SK-N-MC (cell line): ENCODE measurements around the gene TSHZ2.
"Not testable (repeated sequence)": the region's sequence is repeated elsewhere in the genome, so short reads cannot be mapped to it uniquely, and the experiment has no call there.

Experiments used
- DNase-seq: peaks from one replicate; pipeline ENCODE4 v3.0.0-alpha.2; 2011; ENCODE audit warnings: low read depth, low spot score
- H3K27ac ChIP-seq: fragments of 200-600 bp; sonication (generic); 2 replicates; pipeline ENCODE4 v1.5.1; 2016; ENCODE audit warnings: mixed run types
- H3K36me3 ChIP-seq: fragments of 200-600 bp; sonication (generic); 2 replicates; pipeline ENCODE4 v1.6.1; 2017; ENCODE audit warnings: antibody characterized with exemption, low read length, mixed read lengths; ENCODE audit not compliant: insufficient read depth
- H3K4me3 ChIP-seq: fragments of 200-600 bp; sonication (generic); 2 replicates; pipeline ENCODE4 v1.5.1; 2016
- H3K9ac ChIP-seq: fragments of 200-600 bp; sonication (generic); 2 replicates; pipeline ENCODE4 v1.8.0; 2017; ENCODE audit warnings: mixed run types, mixed read lengths; ENCODE audit not compliant: insufficient read length
- H3K9me3 ChIP-seq: fragments of 200-600 bp; sonication (generic); 2 replicates; pipeline ENCODE4 v1.6.1; 2017; ENCODE audit warnings: low read depth, mild to moderate bottlenecking, antibody characterized with exemption, low read length, moderate library complexity, mixed read lengths
- EZH2 ChIP-seq: fragments of 200-600 bp; sonication (generic); IDR thresholded peaks from one replicate; pipeline ENCODE4 v1.6.1; 2017; ENCODE audit warnings: antibody characterized with exemption
- FOXP2 ChIP-seq: optimal IDR thresholded peaks from 2 replicates; pipeline ENCODE3; 2011; ENCODE audit warnings: mild to moderate bottlenecking, moderate library complexity; ENCODE audit not compliant: insufficient read depth; ENCODE audit errors: extremely low read length, control extremely low read depth
- POLR2AphosphoS5 ChIP-seq: IDR thresholded peaks from 2 replicates; pipeline ENCODE4 v1.6.1; 2012; ENCODE audit warnings: mild to moderate bottlenecking, low read depth, low read length, borderline replicate concordance

Gene TSHZ2

DNA sequence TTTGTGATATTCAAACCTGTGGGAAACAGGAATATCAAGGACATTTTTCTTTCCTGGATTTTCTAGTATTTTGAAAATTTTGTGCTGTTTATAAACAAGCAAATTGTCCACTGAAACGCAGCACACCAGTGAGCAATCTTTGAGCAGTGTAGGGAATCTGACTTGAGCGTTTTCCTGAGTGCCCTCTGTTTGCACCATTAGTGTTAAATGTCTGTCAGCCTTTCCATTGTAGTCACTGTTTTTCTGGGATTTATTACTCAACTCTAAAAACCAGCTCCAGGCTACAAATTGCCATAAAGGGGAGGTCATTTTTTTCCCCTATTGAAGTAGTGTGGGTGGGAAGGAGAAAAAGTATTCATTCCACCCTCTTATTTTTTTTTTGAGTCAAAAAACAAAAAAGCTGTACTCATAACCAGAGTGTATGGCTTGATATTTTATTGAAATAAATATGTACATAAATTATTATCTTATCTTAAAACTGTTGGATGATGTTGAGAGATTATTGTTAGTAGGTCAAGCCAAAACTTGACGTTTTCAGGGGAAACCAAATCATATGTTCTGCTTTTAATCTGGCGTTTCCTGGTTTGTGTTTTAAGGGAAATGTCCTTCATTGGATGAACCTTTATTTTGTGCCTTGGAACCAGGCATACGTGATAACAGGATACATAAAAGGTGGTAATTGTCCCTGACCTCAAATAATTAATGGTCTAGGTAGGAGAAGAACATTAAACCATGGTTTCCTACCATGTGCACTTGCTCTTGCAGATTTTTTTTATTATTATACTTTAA is 51.8 kb downstream of the TSHZ2 start:
- no peak overlapping the region for H3K27ac ChIP-seq
- no peak overlapping the region for H3K4me3 ChIP-seq
- TF ChIP-seq POLR2AphosphoS5 (no peak), EZH2 (no peak), FOXP2 (no peak)
- H3K9ac ChIP-seq: no peak overlapping the region
- DNase-seq: no peak
- no peaks in the 10 kb centered on the region for H3K36me3 ChIP-seq
- H3K9me3 ChIP-seq: no peaks in the 10 kb centered on the region

DNA sequence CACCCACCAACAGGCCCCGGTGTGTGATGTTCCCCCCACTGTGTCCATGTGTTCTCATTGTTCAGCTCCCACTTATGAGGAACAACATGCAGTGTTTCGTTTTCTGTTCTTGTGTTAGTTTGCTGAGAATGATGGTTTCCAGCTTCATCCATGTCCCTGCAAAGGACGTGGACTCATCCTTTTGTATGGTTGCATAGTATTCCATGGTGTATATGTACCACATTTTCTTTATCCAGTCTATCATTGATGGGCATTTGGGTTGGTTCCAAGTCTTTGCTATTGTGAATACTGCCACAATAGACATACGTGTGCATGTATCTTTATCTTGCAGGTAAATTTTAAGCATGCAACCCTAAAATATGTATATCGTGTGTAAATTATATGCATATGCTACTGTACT is 52.5 kb downstream of the TSHZ2 start:
- DNase-seq, H3K27ac ChIP-seq, H3K36me3 ChIP-seq, H3K9ac ChIP-seq, H3K9me3 ChIP-seq, H3K4me3 ChIP-seq: not testable (repeated sequence)

DNA sequence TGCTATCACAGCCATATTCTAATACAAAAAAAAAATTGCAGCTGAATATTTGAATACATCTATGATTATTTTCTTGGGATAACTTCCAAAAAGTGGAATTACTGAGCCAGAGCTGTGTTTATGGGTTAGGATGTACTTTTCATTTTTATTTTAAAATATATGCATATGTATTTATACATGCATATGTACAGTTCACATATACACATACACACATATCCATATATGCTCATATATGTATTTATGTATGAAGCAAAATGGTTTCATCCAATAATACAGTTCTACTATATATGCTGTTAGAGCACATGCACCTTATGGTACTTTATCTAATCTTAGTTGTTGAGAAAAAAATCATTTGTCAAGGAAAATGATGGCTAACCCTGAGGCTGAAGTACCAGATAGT is 54.9 kb downstream of the TSHZ2 start:
- no peaks in the 10 kb centered on the region for H3K36me3 ChIP-seq
- DNase-seq: no peak
- H3K9ac ChIP-seq: no peak overlapping the region
- no peak overlapping the region for H3K4me3 ChIP-seq
- no peak overlapping the region for H3K27ac ChIP-seq
- no peaks in the 10 kb centered on the region for H3K9me3 ChIP-seq
- TF ChIP-seq EZH2: no peak
- no peak for TF ChIP-seq FOXP2
- no peak for TF ChIP-seq POLR2AphosphoS5

- TF ChIP-seq EZH2 (no peak), FOXP2 (no peak), POLR2AphosphoS5 (no peak)
- DNase-seq: no peak
- no peaks in the 10 kb centered on the region for H3K36me3 ChIP-seq
- no peaks in the 10 kb centered on the region for H3K9me3 ChIP-seq
- H3K27ac ChIP-seq: no peak overlapping the region
- H3K4me3 ChIP-seq: no peak overlapping the region
- no peak overlapping the region for H3K9ac ChIP-seq
Observed at GRCh38 chr20:53028337-53029007, 56.3 kb downstream of the TSHZ2 start.

- Histone ChIP-seq H3K36me3 (no peaks in the 10 kb centered on the region), H3K4me3 (no peak overlapping the region), H3K9ac (no peak overlapping the region), H3K9me3 (no peaks in the 10 kb centered on the region), H3K27ac (no peak overlapping the region)
- TF ChIP-seq POLR2AphosphoS5: no peak
- no peak for DNase-seq
Observed at GRCh38 chr20:53030061-53030460, 57.9 kb downstream of the TSHZ2 start.

DNA sequence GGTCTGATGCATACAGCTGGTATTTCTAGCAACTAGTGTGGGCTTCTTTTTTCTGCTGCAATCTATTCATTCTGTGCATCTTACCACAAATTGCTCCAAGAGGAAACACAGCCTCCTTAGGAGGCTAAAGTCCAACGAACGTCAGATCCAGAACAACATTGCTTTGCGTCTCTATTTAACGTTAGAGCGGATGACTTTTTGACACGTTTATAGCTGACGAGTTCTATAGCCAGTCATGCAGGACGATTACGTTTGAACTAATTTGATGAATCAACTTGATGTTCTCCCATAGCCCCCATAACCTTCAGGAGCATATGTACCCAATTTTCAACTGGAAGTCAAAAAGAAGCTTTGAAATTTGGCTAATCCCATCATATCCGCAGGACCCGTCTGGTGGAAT is 59.9 kb downstream of the TSHZ2 start:
- H3K27ac ChIP-seq: no peak overlapping the region
- no peak overlapping the region for H3K9ac ChIP-seq
- TF ChIP-seq EZH2: no peak
- no peak for TF ChIP-seq FOXP2
- TF ChIP-seq POLR2AphosphoS5: no peak
- H3K9me3 ChIP-seq: no peaks in the 10 kb centered on the region
- no peak for DNase-seq
- H3K36me3 ChIP-seq: no peaks in the 10 kb centered on the region
- H3K4me3 ChIP-seq: no peak overlapping the region

DNA sequence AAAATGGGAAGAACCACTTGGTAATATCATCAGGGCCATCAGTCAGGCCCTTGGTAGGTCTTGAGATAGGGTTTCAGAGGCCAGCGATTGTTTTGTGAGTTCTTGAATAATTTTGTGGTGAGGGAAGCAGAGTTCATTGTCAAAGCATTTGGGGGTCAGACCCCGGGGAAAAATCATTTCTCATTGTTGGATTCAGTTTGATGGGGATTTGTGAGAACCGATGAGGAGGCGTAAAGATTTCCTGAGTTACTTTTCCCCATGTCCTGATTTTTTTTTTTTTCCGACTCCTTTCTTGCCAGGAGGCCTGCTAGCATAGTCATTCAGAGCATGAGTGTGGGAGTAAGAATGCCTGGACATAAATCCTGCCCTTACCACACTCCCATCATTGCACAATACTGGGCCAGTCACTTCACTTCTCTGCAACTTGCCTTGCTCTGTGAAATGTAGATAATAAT is 60.3 kb downstream of the TSHZ2 start:
- Histone ChIP-seq H3K36me3 (no peaks in the 10 kb centered on the region), H3K9me3 (no peaks in the 10 kb centered on the region), H3K9ac (no peak overlapping the region), H3K4me3 (no peak overlapping the region), H3K27ac (no peak overlapping the region)
- DNase-seq: no peak
- no peak for TF ChIP-seq POLR2AphosphoS5
- TF ChIP-seq EZH2: no peak
- no peak for TF ChIP-seq FOXP2

GRCh38 chr20:53033176-53033575 is 61.0 kb downstream of the TSHZ2 start:
- no peak overlapping the region for H3K27ac ChIP-seq
- no peak overlapping the region for H3K4me3 ChIP-seq
- no peaks in the 10 kb centered on the region for H3K9me3 ChIP-seq
- no peak overlapping the region for H3K9ac ChIP-seq
- no peak for DNase-seq
- TF ChIP-seq EZH2 (no peak), FOXP2 (no peak), POLR2AphosphoS5 (no peak)
- no peaks in the 10 kb centered on the region for H3K36me3 ChIP-seq

DNA sequence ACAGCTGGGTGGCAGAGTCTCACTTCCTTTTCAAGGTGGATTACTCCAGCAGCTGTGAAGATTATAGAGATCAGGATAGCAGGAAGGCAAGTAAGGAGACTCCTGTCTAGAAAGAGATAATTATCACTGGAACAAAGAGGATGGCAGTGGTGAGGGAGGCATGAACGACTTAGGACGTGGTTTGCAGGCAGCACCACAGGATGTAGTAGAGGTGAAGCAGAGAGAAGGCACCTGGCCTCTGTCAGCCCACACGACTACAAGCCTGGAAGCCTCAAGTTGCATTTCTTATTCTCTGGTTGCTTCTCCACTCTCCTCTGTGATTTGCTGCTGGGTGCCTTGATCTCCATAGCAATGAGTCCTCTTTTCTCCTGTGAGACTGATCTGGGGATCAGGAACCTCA is 62.7 kb downstream of the TSHZ2 start:
- H3K9me3 ChIP-seq: no peaks in the 10 kb centered on the region
- TF ChIP-seq EZH2: no peak
- TF ChIP-seq POLR2AphosphoS5: no peak
- no peak for TF ChIP-seq FOXP2
- no peaks in the 10 kb centered on the region for H3K36me3 ChIP-seq
- H3K9ac ChIP-seq: no peak overlapping the region
- no peak overlapping the region for H3K27ac ChIP-seq
- H3K4me3 ChIP-seq: no peak overlapping the region
- no peak for DNase-seq
